GM23338 (cell line): ENCODE data around the gene CCT2. TPM values are rescaled to one million over a fixed set of nuclear protein-coding genes. Genes with fewer than 3 reads are reported as not detected.

Source experiments
- ATAC-seq: fragments of 200-7000 bp; cut with Tn5 transposase; 3 replicates; pipeline ENCODE4 v1.9.1; 2020
- DNase-seq: peaks from one replicate; pipeline ENCODE4 v3.0.0-alpha.2; 2015; ENCODE audit warnings: low spot score
- H2AFZ ChIP-seq: fragments of 200-600 bp; sonication (generic); 2 replicates; pipeline ENCODE4 v1.8.0; 2016; ENCODE audit warnings: antibody characterized with exemption, mild to moderate bottlenecking, moderate library complexity
- H3F3A ChIP-seq: fragments of 200-600 bp; sonication (generic); replicated peaks from 2 replicates; pipeline ENCODE4 v1.8.0; 2017; ENCODE audit warnings: antibody characterized with exemption, mixed run types, low read depth
- H3K27ac ChIP-seq: fragments of 200-600 bp; sonication (generic); 2 replicates; pipeline ENCODE4 v1.6.1; 2016; ENCODE audit warnings: low read depth
- H3K27me3 ChIP-seq: fragments of 200-600 bp; sonication (generic); 2 replicates; pipeline ENCODE4 v1.8.0; 2016; ENCODE audit warnings: mild to moderate bottlenecking, mixed run types, moderate library complexity; ENCODE audit not compliant: insufficient read depth
- H3K36me3 ChIP-seq: fragments of 200-600 bp; sonication (generic); 2 replicates; pipeline ENCODE4 v1.8.0; 2016; ENCODE audit warnings: mild to moderate bottlenecking; ENCODE audit not compliant: insufficient read depth
- H3K4me1 ChIP-seq: fragments of 200-600 bp; sonication (generic); 2 replicates; pipeline ENCODE4 v1.8.0; 2016; ENCODE audit warnings: mild to moderate bottlenecking, moderate library complexity; ENCODE audit not compliant: insufficient read depth
- H3K4me2 ChIP-seq: fragments of 200-600 bp; sonication (generic); 2 replicates; pipeline ENCODE4 v1.7.1; 2017; ENCODE audit warnings: mixed run types
- H3K4me3 ChIP-seq: fragments of 200-600 bp; sonication (generic); 2 replicates; pipeline ENCODE4 v1.6.1; 2016; ENCODE audit warnings: mixed run types
- H3K79me2 ChIP-seq: fragments of 200-600 bp; sonication (generic); replicated peaks from 2 replicates; pipeline ENCODE4 v1.8.0; 2017; ENCODE audit warnings: mild to moderate bottlenecking; ENCODE audit not compliant: insufficient read depth
- H3K9me2 ChIP-seq: fragments of 200-600 bp; sonication (generic); 2 replicates; pipeline ENCODE4 v1.8.0; 2017; ENCODE audit not compliant: insufficient read depth
- H4K20me1 ChIP-seq: fragments of 200-600 bp; sonication (generic); replicated peaks from 2 replicates; pipeline ENCODE4 v1.8.0; 2017; ENCODE audit warnings: mild to moderate bottlenecking; ENCODE audit not compliant: insufficient read depth
- H3K27ac Mint-ChIP-seq: 2 replicates; pipeline ENCODE4 v1.8.0; 2020; ENCODE audit warnings: inconsistent platforms, mild to moderate bottlenecking, moderate library complexity, mixed read lengths
- H3K27me3 Mint-ChIP-seq: 3 replicates; pipeline ENCODE4 v1.8.0; 2022; ENCODE audit warnings: low read depth, mild to moderate bottlenecking, moderate library complexity, mixed read lengths, inconsistent platforms; ENCODE audit not compliant: insufficient read depth, poor library complexity
- H3K36me3 Mint-ChIP-seq: 3 replicates; pipeline ENCODE4 v1.8.0; 2021; ENCODE audit warnings: low read depth, mild to moderate bottlenecking, inconsistent platforms, moderate library complexity, mixed read lengths
- H3K4me1 Mint-ChIP-seq: 3 replicates; pipeline ENCODE4 v1.8.0; 2020; ENCODE audit warnings: mild to moderate bottlenecking, inconsistent platforms, mixed read lengths
- H3K4me3 Mint-ChIP-seq: 3 replicates; pipeline ENCODE4 v1.8.0; 2021; ENCODE audit warnings: moderate library complexity, mild to moderate bottlenecking, inconsistent platforms, mixed read lengths
- H3K9me3 Mint-ChIP-seq: 3 replicates; pipeline ENCODE4 v1.8.0; 2020; ENCODE audit warnings: moderate library complexity, mild to moderate bottlenecking, inconsistent platforms, mixed read lengths
- CREB1 ChIP-seq: fragments of 250-450 bp; sonication (Bioruptor Pico); IDR thresholded peaks from 2 replicates; pipeline ENCODE4 v1.5.0; 2020; ENCODE audit warnings: low read depth, mild to moderate bottlenecking, moderate library complexity
- CTCF ChIP-seq, 2 experiments: fragments of 200-600 bp in 1 of 2; sonication (generic) in 1 of 2; conservative IDR thresholded peaks; 2 replicates each; pipeline versions ENCODE4 v1.5.1 to v1.6.1; 2016 to 2017; ENCODE audit warnings: antibody characterized with exemption in 2 of 2, low read depth in 2 of 2, mild to moderate bottlenecking in 2 of 2, moderate library complexity in 1 of 2
- ZNF462 ChIP-seq: fragments of 250-450 bp; sonication (Bioruptor Pico); IDR thresholded peaks from 2 replicates; pipeline ENCODE4 v1.5.0; 2020; ENCODE audit warnings: mild to moderate bottlenecking, moderate library complexity
- polyA plus RNA-seq: library from polyadenylated mRNA; unstranded; fragments of >200 nt; fragmentation: Nextera tagmentation; extraction: Ambion mirVana; gene quantifications from 2 replicates; pipeline ENCODE4 v1.2.1, GENCODE V29; 2016
- total RNA-seq: library from RNA; depleted of rRNA; stranded (reverse); fragments of >200 nt; shearing (Covaris generic); gene quantifications from 2 replicates; pipeline ENCODE4 v1.2.3, GENCODE V29; 2014

CCT2 gene
- total and polyA plus RNA-seq, 2 experiments from 2014 or later = 434 to 778 TPM

GRCh38 chr12:69583203-69583602 lies 2.1 kb upstream of the CCT2 start:
- no peak overlapping the region for H3K4me3 ChIP-seq
- no peak overlapping the region for H3K27ac ChIP-seq
- DNase-seq (peak; percentile 75), ATAC-seq (peak; percentile 47)
- Mint-ChIP-seq H3K4me1 (peaks cover 14% of the 10 kb centered on the region), H3K9me3 (no peaks in the 10 kb centered on the region; the same call in 2 of the 3 replicates), H3K4me3 (no peak overlapping the region), H3K36me3 (peaks cover 26% of the 10 kb centered on the region), H3K27ac (no peak overlapping the region), H3K27me3 (peaks cover 9% of the 10 kb centered on the region)
- no peaks in the 10 kb centered on the region for H3K9me2 ChIP-seq
- peak overlapping the region; percentile 48; the same call in 1 of the 2 replicates for H2AFZ ChIP-seq
- H3F3A ChIP-seq = no peaks in the 10 kb centered on the region
- H3K4me1 ChIP-seq = peaks cover 3% of the 10 kb centered on the region; the same call in 1 of the 2 replicates
- H3K79me2 ChIP-seq = peaks cover 29% of the 10 kb centered on the region
- no peaks in the 10 kb centered on the region for H3K27me3 ChIP-seq
- peaks cover 21% of the 10 kb centered on the region for H4K20me1 ChIP-seq
- H3K36me3 ChIP-seq = peaks cover 23% of the 10 kb centered on the region
- H3K4me2 ChIP-seq = no peak overlapping the region
- TF ChIP-seq ZNF462 (CRISPR knock-in tag) = no peak
- peak; percentile 45 to 67 for TF ChIP-seq CTCF (conservative IDR thresholded peaks at IDR 0.05; ENCODE audit: low read depth in 2 of 2)

- no peak for ATAC-seq
- peaks cover 78% of the 10 kb centered on the region for H3K36me3 Mint-ChIP-seq
- no peaks in the 10 kb centered on the region for H3K27me3 ChIP-seq
- TF ChIP-seq CREB1 (CRISPR knock-in tag) = no peak
- TF ChIP-seq ZNF462 (CRISPR knock-in tag) = no peak
These were observed 3.3 kb downstream of the CCT2 start for GRCh38 chr12:69588527-69588926.

More at GRCh38 chr12:69588527-69588926, 3.3 kb downstream of the CCT2 start:
- Mint-ChIP-seq H3K9me3 (no peaks in the 10 kb centered on the region), H3K4me3 (no peak overlapping the region), H3K27ac (no peak overlapping the region), H3K4me1 (no peaks in the 10 kb centered on the region; the same call in 2 of the 3 replicates), H3K27me3 (peaks cover 9% of the 10 kb centered on the region)
- Histone ChIP-seq H3K4me3 (no peak overlapping the region), H3K79me2 (peaks cover 57% of the 10 kb centered on the region), H3K4me1 (peaks cover 3% of the 10 kb centered on the region; the same call in 1 of the 2 replicates), H4K20me1 (peaks cover 49% of the 10 kb centered on the region), H3K4me2 (no peak overlapping the region), H2AFZ (no peak overlapping the region), H3K36me3 (peaks cover 76% of the 10 kb centered on the region), H3K27ac (no peak overlapping the region), H3K9me2 (no peaks in the 10 kb centered on the region), H3F3A (no peaks in the 10 kb centered on the region; the same call in 1 of the 2 replicates)
- no peak for DNase-seq
